HG02623 (cell line): Measurements from ENCODE around the gene PCDH11Y.
"Not testable (repeated sequence)": the region's sequence is repeated elsewhere in the genome, so short reads cannot be mapped to it uniquely, and the experiment has no call there.

Experiments used
- ATAC-seq: cut with Tn5 transposase; IDR thresholded peaks from one replicate; pipeline ENCODE4 v1.9.1; 2021; ENCODE audit warnings: moderate library complexity; ENCODE audit not compliant: unreplicated experiment

Gene PCDH11Y

GRCh38 chrY:5000057-5000456 lies at the start of gene PCDH11Y:
TSS of gene PCDH11Y (plus strand) at chrY:5000296. CDS start at chrY:5057100, 56,804 bp downstream.
- not testable (repeated sequence) for ATAC-seq

- not testable (repeated sequence) for ATAC-seq
These were observed 32.2 kb upstream of the PCDH11Y start for GRCh38 chrY:4967894-4968293.

- peak; percentile 100 for ATAC-seq
These were observed 8.2 kb upstream of the PCDH11Y start for GRCh38 chrY:4991743-4992400.

GRCh38 chrY:4994892-4995291 lies 5.2 kb upstream of the PCDH11Y start:
- not testable (repeated sequence) for ATAC-seq

GRCh38 chrY:5002476-5003184 lies 2.5 kb downstream of the PCDH11Y start:
- not testable (repeated sequence) for ATAC-seq

GRCh38 chrY:5038972-5039523 lies 39.0 kb downstream of the PCDH11Y start:
- ATAC-seq: not testable (repeated sequence)

GRCh38 chrY:5083017-5083416 lies 82.9 kb downstream of the PCDH11Y start:
- ATAC-seq: not testable (repeated sequence)

GRCh38 chrY:5182998-5183397 lies 182.9 kb downstream of the PCDH11Y start:
- not testable (repeated sequence) for ATAC-seq

GRCh38 chrY:5215116-5215515 lies 215.0 kb downstream of the PCDH11Y start:
- not testable (repeated sequence) for ATAC-seq

- ATAC-seq: not testable (repeated sequence)
These were observed 324.8 kb downstream of the PCDH11Y start for GRCh38 chrY:5324931-5325330.

- not testable (repeated sequence) for ATAC-seq
These were observed 342.1 kb downstream of the PCDH11Y start for GRCh38 chrY:5342220-5342619.

GRCh38 chrY:5543705-5544104 lies 543.6 kb downstream of the PCDH11Y start:
- not testable (repeated sequence) for ATAC-seq

GRCh38 chrY:5638589-5638988 lies 638.5 kb downstream of the PCDH11Y start:
- not testable (repeated sequence) for ATAC-seq

GRCh38 chrY:5679265-5679664 lies 679.2 kb downstream of the PCDH11Y start:
- not testable (repeated sequence) for ATAC-seq

- not testable (repeated sequence) for ATAC-seq
These were observed 708.6 kb downstream of the PCDH11Y start for GRCh38 chrY:5708727-5709126.

GRCh38 chrY:5709788-5710381 lies 709.8 kb downstream of the PCDH11Y start:
- not testable (repeated sequence) for ATAC-seq

GRCh38 chrY:5761403-5761802 lies 761.3 kb downstream of the PCDH11Y start:
- ATAC-seq: not testable (repeated sequence)

GRCh38 chrY:5776485-5776884 lies 776.4 kb downstream of the PCDH11Y start:
- not testable (repeated sequence) for ATAC-seq
